HL-60 (cell line): Measurements from ENCODE around the gene COMMD7.
"Not testable (repeated sequence)": the region's sequence is repeated elsewhere in the genome, so short reads cannot be mapped to it uniquely, and the experiment has no call there.

Source experiments
- DNase-seq, 2 experiments: peaks; one replicate each; pipeline ENCODE4 v3.0.0-alpha.2; 2010 to 2020; ENCODE audit warnings: low read depth in 1 of 2, low spot score in 1 of 2
- H3K27ac ChIP-seq: fragments of 250-450 bp; sonication (Bioruptor Pico); replicated peaks from 2 replicates; pipeline ENCODE4 v1.5.1; 2020; ENCODE audit warnings: mild to moderate bottlenecking, moderate library complexity
- H3K27me3 ChIP-seq: fragments of 250-450 bp; sonication (Bioruptor Pico); 2 replicates; pipeline ENCODE4 v1.5.1; 2021; ENCODE audit warnings: mild to moderate bottlenecking, moderate library complexity; ENCODE audit not compliant: insufficient read depth, poor library complexity, severe bottlenecking
- H3K4me3 ChIP-seq: replicated peaks from 2 replicates; pipeline ENCODE4 v1.5.1; 2011; ENCODE audit warnings: mild to moderate bottlenecking, control low read depth, low read length; ENCODE audit not compliant: insufficient read depth
- GABPA ChIP-seq: IDR thresholded peaks from 2 replicates; pipeline ENCODE4 v1.6.1; 2012; ENCODE audit warnings: low read depth
- POLR2AphosphoS5 ChIP-seq: IDR thresholded peaks from 2 replicates; pipeline ENCODE4 v1.6.1; 2012; ENCODE audit warnings: low read depth
- REST ChIP-seq: IDR thresholded peaks from 2 replicates; pipeline ENCODE4 v1.6.1; 2012; ENCODE audit warnings: low read depth; ENCODE audit not compliant: insufficient replicate concordance
- SPI1 ChIP-seq: IDR thresholded peaks from 2 replicates; pipeline ENCODE4 v1.6.1; 2012; ENCODE audit warnings: low read depth, mild to moderate bottlenecking, borderline replicate concordance
- TF ChIP-seq, protein P1 (sequence below): IDR thresholded peaks from one replicate; pipeline ENCODE4 v1.5.1; 2011; ENCODE audit warnings: low read length, control low read depth, inconsistent platforms; ENCODE audit not compliant: insufficient read depth

Gene COMMD7

GRCh38 chr20:32741151-32741550 lies 2.1 kb downstream of the COMMD7 start:
- no peak overlapping the region for H3K4me3 ChIP-seq
- no peaks in the 10 kb centered on the region for H3K27me3 ChIP-seq
- TF ChIP-seq GABPA (no peak), SPI1 (no peak), REST (no peak), POLR2AphosphoS5 (no peak)
- TF ChIP-seq, protein P1, sequence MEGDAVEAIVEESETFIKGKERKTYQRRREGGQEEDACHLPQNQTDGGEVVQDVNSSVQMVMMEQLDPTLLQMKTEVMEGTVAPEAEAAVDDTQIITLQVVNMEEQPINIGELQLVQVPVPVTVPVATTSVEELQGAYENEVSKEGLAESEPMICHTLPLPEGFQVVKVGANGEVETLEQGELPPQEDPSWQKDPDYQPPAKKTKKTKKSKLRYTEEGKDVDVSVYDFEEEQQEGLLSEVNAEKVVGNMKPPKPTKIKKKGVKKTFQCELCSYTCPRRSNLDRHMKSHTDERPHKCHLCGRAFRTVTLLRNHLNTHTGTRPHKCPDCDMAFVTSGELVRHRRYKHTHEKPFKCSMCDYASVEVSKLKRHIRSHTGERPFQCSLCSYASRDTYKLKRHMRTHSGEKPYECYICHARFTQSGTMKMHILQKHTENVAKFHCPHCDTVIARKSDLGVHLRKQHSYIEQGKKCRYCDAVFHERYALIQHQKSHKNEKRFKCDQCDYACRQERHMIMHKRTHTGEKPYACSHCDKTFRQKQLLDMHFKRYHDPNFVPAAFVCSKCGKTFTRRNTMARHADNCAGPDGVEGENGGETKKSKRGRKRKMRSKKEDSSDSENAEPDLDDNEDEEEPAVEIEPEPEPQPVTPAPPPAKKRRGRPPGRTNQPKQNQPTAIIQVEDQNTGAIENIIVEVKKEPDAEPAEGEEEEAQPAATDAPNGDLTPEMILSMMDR, result no peak
- no peak for DNase-seq
- no peak overlapping the region for H3K27ac ChIP-seq

GRCh38 chr20:32737371-32738223 lies 5.7 kb downstream of the COMMD7 start:
- H3K4me3 ChIP-seq, result no peak overlapping the region
- no peak for TF ChIP-seq POLR2AphosphoS5
- TF ChIP-seq GABPA, result no peak
- TF ChIP-seq, protein P1, result no peak
- TF ChIP-seq REST, result no peak
- no peak for TF ChIP-seq SPI1
- no peak for DNase-seq
- H3K27ac ChIP-seq, result no peak overlapping the region
- H3K27me3 ChIP-seq, result no peaks in the 10 kb centered on the region

DNA sequence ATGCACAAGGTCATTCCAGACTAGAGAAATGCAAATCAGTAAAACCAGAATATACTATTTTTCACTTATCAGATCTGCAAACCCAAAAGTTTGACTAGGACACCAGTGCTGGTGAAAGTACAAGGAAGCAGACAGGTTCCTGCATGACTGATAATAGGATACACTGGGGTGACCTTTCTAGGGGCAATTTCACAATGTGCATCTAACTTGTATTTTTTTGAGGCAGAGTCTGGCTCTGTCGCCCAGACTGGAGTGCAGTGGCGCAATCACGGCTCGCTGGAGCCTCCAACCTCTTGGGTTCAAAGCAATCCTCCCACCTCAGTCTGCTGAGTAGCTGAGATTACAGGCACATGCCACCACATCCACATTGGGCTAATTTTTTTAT lies 11.4 kb downstream of the COMMD7 start:
- TF ChIP-seq, protein P1, result no peak
- TF ChIP-seq POLR2AphosphoS5 (no peak), SPI1 (no peak), REST (no peak), GABPA (no peak)
- peak; percentile 61 to 79 for DNase-seq
- H3K27ac ChIP-seq, result no peak overlapping the region
- H3K4me3 ChIP-seq, result no peak overlapping the region
- no peaks in the 10 kb centered on the region for H3K27me3 ChIP-seq

- not testable (repeated sequence) for DNase-seq, H3K27ac ChIP-seq, H3K27me3 ChIP-seq, H3K4me3 ChIP-seq
Measured at GRCh38 chr20:32729334-32729733, 13.9 kb downstream of the COMMD7 start.

- not testable (repeated sequence) for H3K27me3 ChIP-seq, H3K27ac ChIP-seq, DNase-seq, H3K4me3 ChIP-seq
Measured at GRCh38 chr20:32728435-32728834, 14.8 kb downstream of the COMMD7 start.
